HCT116 (cell line): Measurements from ENCODE around the gene XYLT1. TPM values are rescaled to one million over a fixed set of nuclear protein-coding genes. Genes with fewer than 3 reads are reported as not detected.
"Not testable (repeated sequence)": the region's sequence is repeated elsewhere in the genome, so short reads cannot be mapped to it uniquely, and the experiment has no call there.

ENCODE experiments used
- ATAC-seq: fragments of 200-7000 bp; cut with Tn5 transposase; 2 replicates; pipeline ENCODE4 v1.9.1; 2020; ENCODE audit warnings: mild to moderate bottlenecking, moderate library complexity
- BruUV-seq: library from RNA; stranded (reverse); fragments of 400-500 nt; replicated peaks from 2 replicates; lab custom pipeline; 2021; lab: Mats Ljungman, UMichigan
- CTCF ChIA-PET: fragments of 300-600 bp; sonication (Branson Sonifier 250); formaldehyde crosslinking; loops from one replicate; lab custom pipeline; 2021; ENCODE audit warnings: antibody characterized with exemption; lab: Charles Lee
- POLR2A ChIA-PET: fragments of 300-600, 350-600 bp; sonication (Branson Sonifier 250); formaldehyde crosslinking; loops from one replicate; lab custom pipeline; 2021; ENCODE audit warnings: antibody characterized with exemption; lab: Charles Lee
- RAD21 ChIA-PET, 2 experiments: fragments of 300-600 bp; sonication (Branson Sonifier 250); formaldehyde crosslinking; loops; one replicate each; lab custom pipeline; 2023; ENCODE audit warnings: low total read pairs in 2 of 2; ENCODE audit not compliant: uncharacterized antibody in 2 of 2, unreplicated experiment in 2 of 2, low non-redundant PET in 1 of 2; lab: Charles Lee
- DNase-seq: peaks from one replicate; pipeline ENCODE4 v3.0.0-alpha.2; 2010; ENCODE audit warnings: low read depth, low spot score
- H2AFZ ChIP-seq: fragments of 200-600 bp; shearing (Covaris generic), sonication (generic); 2 replicates; pipeline ENCODE4 v1.6.1; 2017; ENCODE audit warnings: low read depth, mixed run types, mixed read lengths, antibody characterized with exemption, low read length; ENCODE audit not compliant: poor library complexity, severe bottlenecking
- H3K27ac ChIP-seq: 2 replicates; pipeline ENCODE4 v1.5.1; 2012; ENCODE audit warnings: low read depth, low read length
- H3K27me3 ChIP-seq: fragments of 200-600 bp; sonication (generic); 2 replicates; pipeline ENCODE4 v1.6.1; 2016; ENCODE audit warnings: mixed run types, low read length, mixed read lengths; ENCODE audit not compliant: insufficient read depth
- H3K36me3 ChIP-seq, 2 experiments: fragments of 200-500 bp in 1 of 2; fragments of 200-600 bp in 1 of 2; sonication (Bioruptor generic) in 1 of 2; sonication (generic) in 1 of 2; 2 replicates each; pipeline versions ENCODE4 v1.5.1 to v1.6.1; 2014 to 2016; ENCODE audit warnings: low read length in 2 of 2, inconsistent platforms in 1 of 2, mixed read lengths in 1 of 2, mixed run types in 1 of 2; ENCODE audit not compliant: insufficient read depth in 2 of 2, control insufficient read depth in 1 of 2
- H3K4me1 ChIP-seq, 2 experiments: fragments of 200-600 bp in 1 of 2; sonication (generic) in 1 of 2; 2 replicates each; pipeline versions ENCODE4 v1.5.1 to v1.6.1; 2012 to 2017; ENCODE audit warnings: low read length in 2 of 2, inconsistent platforms in 1 of 2, mild to moderate bottlenecking in 1 of 2, mixed read lengths in 1 of 2, mixed run types in 1 of 2, moderate library complexity in 1 of 2; ENCODE audit not compliant: insufficient read depth in 2 of 2, control insufficient read depth in 1 of 2
- H3K4me2 ChIP-seq: fragments of 200-600 bp; sonication (generic); 2 replicates; pipeline ENCODE4 v1.6.1; 2017; ENCODE audit warnings: mixed run types, low read length, mixed read lengths
- H3K4me3 ChIP-seq, 2 experiments: fragments of 200-600 bp in 1 of 2; sonication (generic) in 1 of 2; replicated peaks in 1 of 2; 2 replicates each; pipeline ENCODE4 v1.5.1; 2011 to 2016; ENCODE audit warnings: low read length in 2 of 2, control low read depth in 1 of 2, low read depth in 1 of 2, mild to moderate bottlenecking in 1 of 2, mixed read lengths in 1 of 2, mixed run types in 1 of 2
- H3K79me2 ChIP-seq: fragments of 200-600 bp; sonication (generic); 2 replicates; pipeline ENCODE4 v1.6.1; 2017; ENCODE audit warnings: mild to moderate bottlenecking, mixed run types, low read length, moderate library complexity, mixed read lengths; ENCODE audit not compliant: insufficient read depth
- H3K9ac ChIP-seq: fragments of 200-600 bp; sonication (generic); 2 replicates; pipeline ENCODE4 v1.6.1; 2016; ENCODE audit warnings: low read length, mixed read lengths
- H3K9me2 ChIP-seq: fragments of 200-600 bp; sonication (generic), shearing (Covaris generic); 2 replicates; pipeline ENCODE4 v1.6.1; 2017; ENCODE audit warnings: mixed run types, mild to moderate bottlenecking, moderate library complexity; ENCODE audit not compliant: insufficient read depth
- H3K9me3 ChIP-seq, 2 experiments: fragments of 200-500 bp in 1 of 2; fragments of 200-600 bp in 1 of 2; sonication (Bioruptor generic) in 1 of 2; sonication (generic) in 1 of 2; 2 replicates each; pipeline ENCODE4 v1.6.1; 2014 to 2017; ENCODE audit warnings: low read length in 2 of 2, mixed read lengths in 2 of 2, inconsistent platforms in 1 of 2, low read depth in 1 of 2, mild to moderate bottlenecking in 1 of 2, mixed run types in 1 of 2, moderate library complexity in 1 of 2; ENCODE audit not compliant: control insufficient read depth in 1 of 2, insufficient read depth in 1 of 2
- H4K20me1 ChIP-seq: fragments of 200-600 bp; sonication (generic), shearing (Covaris generic); 2 replicates; pipeline ENCODE4 v1.6.1; 2017; ENCODE audit warnings: mixed run types, mild to moderate bottlenecking, moderate library complexity; ENCODE audit not compliant: insufficient read depth
- CBX3 ChIP-seq: IDR thresholded peaks from 2 replicates; pipeline ENCODE4 v1.6.1; 2012; ENCODE audit warnings: low read depth
- CEBPB ChIP-seq: IDR thresholded peaks from 2 replicates; pipeline ENCODE4 v1.6.1; 2012; ENCODE audit warnings: low read depth
- CTCF ChIP-seq, 3 experiments: fragments of 200-600 bp in 1 of 3; sonication (generic) in 1 of 3; IDR thresholded peaks in 2 of 3; conservative IDR thresholded peaks in 1 of 3; 2 replicates each; pipeline ENCODE4 v1.5.1; 2012 to 2017; ENCODE audit warnings: low read depth in 2 of 3, low read length in 2 of 3, antibody characterized with exemption in 1 of 3, borderline replicate concordance in 1 of 3, control low read depth in 1 of 3, mild to moderate bottlenecking in 1 of 3, mixed read lengths in 1 of 3, mixed run types in 1 of 3, moderate library complexity in 1 of 3; ENCODE audit not compliant: insufficient read depth in 1 of 3
- EZH2 ChIP-seq: fragments of 200-600 bp; sonication (generic); IDR thresholded peaks from 2 replicates; pipeline ENCODE4 v1.6.1; 2017; ENCODE audit warnings: antibody characterized with exemption, mixed run types
- EZH2phosphoT487 ChIP-seq: fragments of 200-600 bp; IDR thresholded peaks from 2 replicates; pipeline ENCODE4 v1.6.1; 2018; ENCODE audit warnings: antibody characterized with exemption, borderline replicate concordance
- JUND ChIP-seq: IDR thresholded peaks from 2 replicates; pipeline ENCODE4 v1.6.1; 2012
- RAD21 ChIP-seq: IDR thresholded peaks from 2 replicates; pipeline ENCODE4 v1.6.1; 2012; ENCODE audit warnings: low read depth, mild to moderate bottlenecking
- SP1 ChIP-seq: IDR thresholded peaks from 2 replicates; pipeline ENCODE4 v1.6.1; 2012; ENCODE audit warnings: low read depth
- SRF ChIP-seq: IDR thresholded peaks from 2 replicates; pipeline ENCODE4 v1.6.1; 2012; ENCODE audit warnings: low read depth
- TCF7L2 ChIP-seq: IDR thresholded peaks from 2 replicates; pipeline ENCODE4 v1.7.0; 2011; ENCODE audit warnings: borderline replicate concordance, inconsistent platforms; ENCODE audit not compliant: insufficient read depth, insufficient read length; ENCODE audit errors: extremely low read depth
- ZFX ChIP-seq: fragments of 450-650 bp; IDR thresholded peaks from 2 replicates; pipeline ENCODE4 v1.6.1; 2017
- ZNF274 ChIP-seq: fragments of 200-500 bp; sonication (Bioruptor generic); IDR thresholded peaks from 2 replicates; pipeline ENCODE4 v1.6.1; 2014; ENCODE audit warnings: mild to moderate bottlenecking, low read depth, low read length, inconsistent platforms
- intact Hi-C: fragments of 100-400 bp; cut with micrococcal nuclease; formaldehyde crosslinking; loops from 2 replicates; pipeline ENCODE4 v1.10.0; 2022
- total RNA-seq: library from RNA; stranded (reverse); gene quantifications from one replicate; pipeline ENCODE4 v1.2.1, GENCODE V29; 2021; ENCODE audit not compliant: unreplicated experiment
- TF ChIP-seq, protein P1 (sequence below): IDR thresholded peaks from 2 replicates; pipeline ENCODE4 v1.6.1; 2012
- TF ChIP-seq, protein P2 (sequence below): IDR thresholded peaks from 2 replicates; pipeline ENCODE4 v1.6.1; 2012; ENCODE audit warnings: low read depth

Gene XYLT1
- total RNA-seq, 1 experiment from 2014 or later = 4.5 TPM

GRCh38 chr16:17306745-17307144 lies 164.0 kb downstream of the XYLT1 start:
- intact Hi-C loops = no loop called here
- Histone ChIP-seq H3K4me3 (no peak overlapping the region), H3K27me3 (no peaks in the 10 kb centered on the region; the same call in 1 of the 2 replicates), H4K20me1 (no peaks in the 10 kb centered on the region), H3K4me2 (no peak overlapping the region), H3K79me2 (no peaks in the 10 kb centered on the region), H3K9me2 (no peaks in the 10 kb centered on the region), H3K9ac (no peak overlapping the region), H3K9me3 (no peaks in the 10 kb centered on the region), H3K36me3 (no peaks in the 10 kb centered on the region), H2AFZ (no peak overlapping the region), H3K4me1 (peaks cover 22 to 37% of the 10 kb centered on the region in 2 experiments), H3K27ac (no peak overlapping the region)
- CTCF ChIA-PET = no interaction called here
- DNase-seq (no peak), ATAC-seq (no peak)
- RAD21 ChIA-PET = no interaction called here
- TF ChIP-seq CTCF (IDR thresholded peaks at IDR 0.05 in 2 of 3, conservative IDR thresholded peaks at IDR 0.05 in 1 of 3; ENCODE audit: borderline replicate concordance in 1 of 3, insufficient read depth in 1 of 3, low read depth in 2 of 3, low read length in 2 of 3) (no peak), CBX3 (no peak), EZH2 (no peak), ZNF274 (no peak), SRF (no peak), EZH2phosphoT487 (no peak), SP1 (no peak), RAD21 (no peak), JUND (no peak), CEBPB (no peak), ZFX (no peak), TCF7L2 (no peak)
- TF ChIP-seq, protein P1, sequence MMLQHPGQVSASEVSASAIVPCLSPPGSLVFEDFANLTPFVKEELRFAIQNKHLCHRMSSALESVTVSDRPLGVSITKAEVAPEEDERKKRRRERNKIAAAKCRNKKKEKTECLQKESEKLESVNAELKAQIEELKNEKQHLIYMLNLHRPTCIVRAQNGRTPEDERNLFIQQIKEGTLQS = no peak
- TF ChIP-seq, protein P2, sequence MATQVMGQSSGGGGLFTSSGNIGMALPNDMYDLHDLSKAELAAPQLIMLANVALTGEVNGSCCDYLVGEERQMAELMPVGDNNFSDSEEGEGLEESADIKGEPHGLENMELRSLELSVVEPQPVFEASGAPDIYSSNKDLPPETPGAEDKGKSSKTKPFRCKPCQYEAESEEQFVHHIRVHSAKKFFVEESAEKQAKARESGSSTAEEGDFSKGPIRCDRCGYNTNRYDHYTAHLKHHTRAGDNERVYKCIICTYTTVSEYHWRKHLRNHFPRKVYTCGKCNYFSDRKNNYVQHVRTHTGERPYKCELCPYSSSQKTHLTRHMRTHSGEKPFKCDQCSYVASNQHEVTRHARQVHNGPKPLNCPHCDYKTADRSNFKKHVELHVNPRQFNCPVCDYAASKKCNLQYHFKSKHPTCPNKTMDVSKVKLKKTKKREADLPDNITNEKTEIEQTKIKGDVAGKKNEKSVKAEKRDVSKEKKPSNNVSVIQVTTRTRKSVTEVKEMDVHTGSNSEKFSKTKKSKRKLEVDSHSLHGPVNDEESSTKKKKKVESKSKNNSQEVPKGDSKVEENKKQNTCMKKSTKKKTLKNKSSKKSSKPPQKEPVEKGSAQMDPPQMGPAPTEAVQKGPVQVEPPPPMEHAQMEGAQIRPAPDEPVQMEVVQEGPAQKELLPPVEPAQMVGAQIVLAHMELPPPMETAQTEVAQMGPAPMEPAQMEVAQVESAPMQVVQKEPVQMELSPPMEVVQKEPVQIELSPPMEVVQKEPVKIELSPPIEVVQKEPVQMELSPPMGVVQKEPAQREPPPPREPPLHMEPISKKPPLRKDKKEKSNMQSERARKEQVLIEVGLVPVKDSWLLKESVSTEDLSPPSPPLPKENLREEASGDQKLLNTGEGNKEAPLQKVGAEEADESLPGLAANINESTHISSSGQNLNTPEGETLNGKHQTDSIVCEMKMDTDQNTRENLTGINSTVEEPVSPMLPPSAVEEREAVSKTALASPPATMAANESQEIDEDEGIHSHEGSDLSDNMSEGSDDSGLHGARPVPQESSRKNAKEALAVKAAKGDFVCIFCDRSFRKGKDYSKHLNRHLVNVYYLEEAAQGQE = no peak
- BruUV-seq = no TSS peak
- POLR2A ChIA-PET = no interaction called here

DNA sequence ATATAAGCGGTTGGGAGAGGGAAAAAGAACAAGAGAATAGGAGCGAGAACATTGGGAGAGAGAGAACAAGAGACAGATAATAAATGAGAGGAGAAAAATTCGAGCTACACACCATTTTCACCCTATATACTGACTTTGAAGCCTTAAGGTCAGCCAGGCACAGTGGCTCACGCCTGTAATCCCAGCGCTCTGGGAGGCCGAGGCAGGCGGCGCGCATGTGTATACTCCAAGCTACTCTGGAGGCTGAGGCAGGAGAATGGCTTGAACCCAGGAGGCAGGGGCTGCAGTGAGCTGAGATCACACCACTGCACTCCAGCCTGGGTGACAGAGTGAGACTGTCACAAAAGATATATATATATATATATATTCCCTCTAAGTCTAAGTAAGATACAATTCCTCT lies 164.5 kb downstream of the XYLT1 start:
- H3K4me2 ChIP-seq, ATAC-seq, intact Hi-C loops, CTCF ChIA-PET, H3K9me3 ChIP-seq, H3K27ac ChIP-seq, H3K9me2 ChIP-seq, DNase-seq, H3K4me3 ChIP-seq, POLR2A ChIA-PET, RAD21 ChIA-PET, H4K20me1 ChIP-seq, H3K27me3 ChIP-seq, H2AFZ ChIP-seq, H3K36me3 ChIP-seq, H3K9ac ChIP-seq, BruUV-seq, H3K79me2 ChIP-seq: not testable (repeated sequence)
- H3K4me1 ChIP-seq = peaks cover 21 to 32% of the 10 kb centered on the region in 2 experiments; a peak in 3 of 4 replicates
